HEK293 (cell line): Measurements from ENCODE around the gene CSNK1G3.

ENCODE experiments used
- ATF2 ChIP-seq: fragments of 450-650 bp; formaldehyde crosslinking; IDR thresholded peaks from 2 replicates; pipeline ENCODE4 v1.5.1; 2016; ENCODE audit warnings: missing biosample characterization, missing genetic modification characterization, low read depth
- BCL6B ChIP-seq: fragments of 450-650 bp; formaldehyde crosslinking; IDR thresholded peaks from 2 replicates; pipeline ENCODE4 v1.5.1; 2017; ENCODE audit warnings: missing biosample characterization, missing genetic modification characterization
- GFI1B ChIP-seq: fragments of 450-650 bp; formaldehyde crosslinking; IDR thresholded peaks from 2 replicates; pipeline ENCODE4 v1.5.1; 2016; ENCODE audit warnings: missing biosample characterization, missing genetic modification characterization
- GLIS1 ChIP-seq: fragments of 450-650 bp; formaldehyde crosslinking; IDR thresholded peaks from 2 replicates; pipeline ENCODE4 v1.5.1; 2016; ENCODE audit warnings: missing biosample characterization, missing genetic modification characterization
- PATZ1 ChIP-seq: fragments of 450-650 bp; formaldehyde crosslinking; IDR thresholded peaks from 2 replicates; pipeline ENCODE4 v1.5.1; 2016; ENCODE audit warnings: missing biosample characterization, missing genetic modification characterization
- PRDM4 ChIP-seq: fragments of 450-650 bp; formaldehyde crosslinking; IDR thresholded peaks from 2 replicates; pipeline ENCODE4 v1.5.1; 2017; ENCODE audit warnings: missing biosample characterization, missing genetic modification characterization
- REPIN1 ChIP-seq: fragments of 450-650 bp; formaldehyde crosslinking; IDR thresholded peaks from 2 replicates; pipeline ENCODE4 v1.5.1; 2017; ENCODE audit warnings: missing biosample characterization, missing genetic modification characterization, low read depth
- SCRT2 ChIP-seq: fragments of 450-650 bp; formaldehyde crosslinking; IDR thresholded peaks from 2 replicates; pipeline ENCODE4 v1.5.1; 2016; ENCODE audit warnings: missing biosample characterization, missing genetic modification characterization
- SP2 ChIP-seq: fragments of 450-650 bp; formaldehyde crosslinking; IDR thresholded peaks from 2 replicates; pipeline ENCODE4 v1.5.1; 2016; ENCODE audit warnings: missing biosample characterization, missing genetic modification characterization
- ZNF214 ChIP-seq: fragments of 450-650 bp; formaldehyde crosslinking; IDR thresholded peaks from 2 replicates; pipeline ENCODE4 v1.5.1; 2017; ENCODE audit warnings: missing biosample characterization, mild to moderate bottlenecking, missing genetic modification characterization, borderline replicate concordance
- ZNF37A ChIP-seq: fragments of 450-650 bp; IDR thresholded peaks from 2 replicates; pipeline ENCODE4 v1.5.1; 2018; ENCODE audit warnings: missing biosample characterization, missing genetic modification characterization
- ZNF449 ChIP-seq: fragments of 450-650 bp; formaldehyde crosslinking; IDR thresholded peaks from 2 replicates; pipeline ENCODE4 v1.5.1; 2017; ENCODE audit warnings: missing biosample characterization, mild to moderate bottlenecking, missing genetic modification characterization, moderate library complexity
- ZNF518A ChIP-seq: fragments of 450-650 bp; formaldehyde crosslinking; conservative IDR thresholded peaks from 2 replicates; pipeline ENCODE4 v1.5.1; 2016; ENCODE audit warnings: low read depth, missing biosample characterization, missing genetic modification characterization
- ZNF521 ChIP-seq: fragments of 450-650 bp; formaldehyde crosslinking; IDR thresholded peaks from 2 replicates; pipeline ENCODE4 v1.5.1; 2017; ENCODE audit warnings: missing biosample characterization, mild to moderate bottlenecking, missing genetic modification characterization
- ZNF561 ChIP-seq: fragments of 450-650 bp; IDR thresholded peaks from 2 replicates; pipeline ENCODE4 v1.5.1; 2018; ENCODE audit warnings: missing biosample characterization, missing genetic modification characterization, borderline replicate concordance
- ZNF658 ChIP-seq: fragments of 450-650 bp; formaldehyde crosslinking; IDR thresholded peaks from 2 replicates; pipeline ENCODE4; 2016; ENCODE audit warnings: missing biosample characterization, missing genetic modification characterization
- ZNF692 ChIP-seq: fragments of 450-650 bp; formaldehyde crosslinking; IDR thresholded peaks from 2 replicates; pipeline ENCODE4 v1.5.1; 2016; ENCODE audit warnings: missing biosample characterization, missing genetic modification characterization
- ZNF777 ChIP-seq: fragments of 450-650 bp; formaldehyde crosslinking; IDR thresholded peaks from 2 replicates; pipeline ENCODE4 v1.5.1; 2017; ENCODE audit warnings: missing biosample characterization, missing genetic modification characterization, borderline replicate concordance
- ZSCAN30 ChIP-seq: fragments of 450-650 bp; IDR thresholded peaks from 2 replicates; pipeline ENCODE4 v1.5.1; 2018; ENCODE audit warnings: missing biosample characterization, mild to moderate bottlenecking, missing genetic modification characterization, moderate library complexity

CSNK1G3 gene

GRCh38 chr5:123511648-123512605 is at the start of gene CSNK1G3 (continued):
- TF ChIP-seq ZNF518A = peak; percentile 74
- TF ChIP-seq ZNF37A (tag by site-specific recombination) = no peak
- TF ChIP-seq PATZ1 (tag by site-specific recombination) = peak; percentile 83
- TF ChIP-seq ZNF561 = peak; percentile 27; the same call in 1 of the 2 replicates
- TF ChIP-seq GFI1B (tag by site-specific recombination) = no peak; the same call in 1 of the 2 replicates
- TF ChIP-seq PRDM4 (tag by site-specific recombination) = peak; percentile 40; the same call in 1 of the 2 replicates
- TF ChIP-seq ATF2 = peak; percentile 66
- no peak for TF ChIP-seq SCRT2
- no peak for TF ChIP-seq BCL6B
- TF ChIP-seq ZNF658 (tag by site-specific recombination) = no peak
- TF ChIP-seq ZNF521 (tag by site-specific recombination) = no peak
- 0 out of 2 replicates have a peak, but pooled peaks have one; percentile 16 for TF ChIP-seq REPIN1 (tag by site-specific recombination)
- peak; percentile 24; the same call in 1 of the 2 replicates for TF ChIP-seq GLIS1 (tag by site-specific recombination)
- no peak for TF ChIP-seq ZNF214 (tag by site-specific recombination)
- TF ChIP-seq ZNF777 (tag by site-specific recombination) = no peak
- TF ChIP-seq SP2 (tag by site-specific recombination) = peak; percentile 83
- peak; percentile 94 for TF ChIP-seq ZNF692 (tag by site-specific recombination)
- peak; percentile 26; the same call in 1 of the 2 replicates for TF ChIP-seq ZNF449
- peak; percentile 85 for TF ChIP-seq ZSCAN30 (tag by site-specific recombination)
